Measurements from ENCODE around the gene MMP21. TPM values are rescaled to one million over a fixed set of nuclear protein-coding genes. Genes with fewer than 3 reads are reported as not detected.

Gene MMP21
- polyA plus RNA-seq, 2 of the 4 experiments (the other 2 are of a cell fraction) = 0.04 TPM; not detected in 1

- Histone ChIP-seq H3K9me3 (no peaks in the 10 kb centered on the region), H3K4me3 (no peak overlapping the region), H3K4me2 (no peak overlapping the region), H3K4me1 (no peaks in the 10 kb centered on the region), H3K27ac (no peak overlapping the region)
- ATAC-seq = no peak
- 81% methylated on average over 1 of the region's 1 CpG for WGBS (ENCODE audit: missing lambda C conversion rate)
- TF ChIP-seq ELK1 (IDR thresholded peaks at IDR 0.05; ENCODE audit: low read depth, low read length) (no peak), CHD4 (IDR thresholded peaks at IDR 0.05; ENCODE audit: borderline replicate concordance) (no peak), ESRRA (IDR thresholded peaks at IDR 0.05; ENCODE audit: borderline replicate concordance, low read length) (no peak), TP53 (CRISPR knock-in tag; IDR thresholded peaks at IDR 0.05) (no peak), HOXB5 (CRISPR knock-in tag; IDR thresholded peaks at IDR 0.05) (no peak), BHLHE40 (IDR thresholded peaks at IDR 0.05; ENCODE audit: low read depth, low read length) (no peak), CEBPB (IDR thresholded peaks at IDR 0.05) (no peak), CHD2 (IDR thresholded peaks at IDR 0.05; ENCODE audit: low read length, partially characterized antibody) (no peak), HOXB13 (CRISPR knock-in tag; IDR thresholded peaks at IDR 0.05; ENCODE audit: low read depth) (no peak), KDM1A (IDR thresholded peaks at IDR 0.05; ENCODE audit: low read depth) (no peak), ATOH8 (CRISPR knock-in tag; IDR thresholded peaks at IDR 0.05; ENCODE audit: low read depth) (no peak), PBX3 (IDR thresholded peaks at IDR 0.05) (no peak), HEYL (CRISPR knock-in tag; IDR thresholded peaks at IDR 0.05) (no peak), SREBF2 (IDR thresholded peaks at IDR 0.05) (no peak), POLR2AphosphoS2 (conservative IDR thresholded peaks at IDR 0.05; ENCODE audit: low read length) (no peak)
- TF ChIP-seq, protein P1, sequence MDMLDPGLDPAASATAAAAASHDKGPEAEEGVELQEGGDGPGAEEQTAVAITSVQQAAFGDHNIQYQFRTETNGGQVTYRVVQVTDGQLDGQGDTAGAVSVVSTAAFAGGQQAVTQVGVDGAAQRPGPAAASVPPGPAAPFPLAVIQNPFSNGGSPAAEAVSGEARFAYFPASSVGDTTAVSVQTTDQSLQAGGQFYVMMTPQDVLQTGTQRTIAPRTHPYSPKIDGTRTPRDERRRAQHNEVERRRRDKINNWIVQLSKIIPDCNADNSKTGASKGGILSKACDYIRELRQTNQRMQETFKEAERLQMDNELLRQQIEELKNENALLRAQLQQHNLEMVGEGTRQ (IDR thresholded peaks at IDR 0.05) = no peak
- no peak for DNase-seq (ENCODE audit: low read depth in 1 of 2, low spot score in 1 of 2)
- ChIA-PET POLR2A (no interaction called here), CTCF (interaction anchor here (2.4 kb wide), 1 partner anchor 9 kb away, joined by 6 read pairs; no protein-coding TSS in a partner anchor)
- no peak for FAIRE-seq
Observed at GRCh38 chr10:125801574-125801973, 26.0 kb upstream of the MMP21 start.

DNA sequence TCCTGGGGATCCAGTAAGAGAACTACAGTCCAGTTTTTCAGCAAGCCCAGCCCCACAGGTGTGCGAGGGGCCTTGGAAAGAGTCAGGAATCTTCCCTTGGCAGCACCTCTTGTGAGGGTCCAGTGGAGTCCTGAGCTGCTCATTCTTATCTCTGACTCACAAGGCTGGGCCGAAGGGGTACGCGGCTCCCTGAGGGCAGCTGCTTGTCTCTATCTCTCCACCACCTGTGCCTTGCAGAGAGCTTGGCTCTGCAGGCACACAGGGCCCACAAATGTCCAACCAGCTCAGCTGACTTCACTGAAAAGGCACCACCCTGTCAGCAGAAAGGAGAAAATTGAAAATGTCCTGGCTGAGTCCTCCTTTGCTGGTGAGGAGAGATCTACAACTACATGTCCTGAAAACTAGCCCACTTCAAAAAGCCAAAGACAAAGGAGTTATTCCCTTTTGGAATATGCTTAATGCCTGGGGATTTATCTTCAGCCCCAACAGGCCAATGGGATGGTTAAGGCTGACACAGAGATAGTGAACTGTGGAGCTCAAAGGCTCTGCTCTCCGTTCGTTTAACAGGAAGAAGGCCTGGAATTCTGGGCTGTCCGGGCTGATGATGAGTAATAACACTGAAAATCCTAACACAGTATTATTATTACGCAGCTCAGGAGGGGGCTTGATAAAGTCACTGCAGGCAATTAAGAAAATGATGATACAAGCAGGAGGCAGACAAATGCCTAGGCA is 24.0 kb upstream of the MMP21 start:
- ChIA-PET POLR2A (no interaction called here), CTCF (interaction anchor here (0.6 to 1.4 kb wide), 2 partner anchors 12 to 667 kb away, joined by 3 to 5 read pairs; no protein-coding TSS in a partner anchor)
- 92% methylated on average over 8 of the region's 8 CpGs for WGBS (ENCODE audit: missing lambda C conversion rate)

More for the DNA sequence above, 24.0 kb upstream of the MMP21 start:
- ATAC-seq (no peak), DNase-seq (ENCODE audit: low read depth in 1 of 2, low spot score in 1 of 2) (no peak), FAIRE-seq (no peak)
- no peak for TF ChIP-seq REST (IDR thresholded peaks at IDR 0.05)
- TF ChIP-seq RCOR1 (IDR thresholded peaks at IDR 0.05; ENCODE audit: low read depth, low read length) = no peak
- TF ChIP-seq HOXB5 (CRISPR knock-in tag; IDR thresholded peaks at IDR 0.05) = no peak
- H3K4me2 ChIP-seq = no peak overlapping the region
- H3K4me1 ChIP-seq = no peaks in the 10 kb centered on the region
- H3K9me3 ChIP-seq = no peaks in the 10 kb centered on the region
- H3K27ac ChIP-seq = no peak overlapping the region
- no peak overlapping the region for H3K4me3 ChIP-seq
